ENCODE results near the gene ACSS3. TPM values are rescaled to one million over a fixed set of nuclear protein-coding genes. Genes with fewer than 3 reads are reported as not detected.

ACSS3 gene
- total and polyA plus RNA-seq, 10 of the 15 experiments (the other 5 are each of a cell fraction or from before 2014, with no cell fraction given): 0.06 to 0.31 TPM; not detected in 8

DNA sequence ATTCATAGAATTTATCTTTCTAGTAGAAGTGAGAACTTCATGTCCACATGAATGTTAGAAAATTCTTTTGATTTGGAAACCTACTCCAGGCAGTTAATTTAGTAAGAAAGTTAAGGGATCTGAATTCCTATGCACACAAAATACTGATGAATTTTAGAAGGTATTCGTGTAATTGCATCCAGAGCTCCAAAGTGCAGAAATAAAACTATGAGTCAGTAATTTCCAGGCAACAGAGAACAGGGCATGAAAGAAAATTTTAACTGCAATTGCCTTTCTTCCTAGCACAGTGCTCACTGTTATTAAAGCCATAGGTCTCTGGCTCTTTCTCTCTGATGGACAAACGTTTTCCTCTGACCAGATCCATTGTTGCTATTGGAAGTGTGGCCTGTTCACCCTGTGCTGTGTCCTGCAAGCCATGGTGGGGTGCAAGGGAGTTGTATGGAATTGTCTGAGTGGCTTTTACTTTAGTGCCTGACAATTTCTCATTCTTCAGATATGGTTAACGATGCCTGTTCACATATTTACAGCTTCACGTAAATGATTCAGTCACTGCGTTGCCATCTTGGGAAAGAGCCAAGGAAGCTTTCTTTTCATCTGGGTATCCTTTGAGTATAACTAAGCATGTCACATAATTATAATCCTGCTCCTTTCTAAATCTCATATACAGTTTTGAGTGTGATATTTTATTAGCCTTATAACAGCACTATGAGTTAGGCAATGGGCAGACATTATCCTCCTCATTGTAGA is 145.1 kb downstream of the ACSS3 start:
- H4K20me1 ChIP-seq (ENCODE audit: control insufficient read depth, insufficient read depth): no peaks in the 10 kb centered on the region
- no peaks in the 10 kb centered on the region for H3K36me3 ChIP-seq (ENCODE audit: control insufficient read depth in 2 of 2, insufficient read depth in 2 of 2, low read length in 1 of 2)
- no TSS peak for BruUV-seq (replicated peaks)
- no peak for TF ChIP-seq SUZ12 (IDR thresholded peaks at IDR 0.05; ENCODE audit: unreplicated experiment)
- TF ChIP-seq, protein P1, sequence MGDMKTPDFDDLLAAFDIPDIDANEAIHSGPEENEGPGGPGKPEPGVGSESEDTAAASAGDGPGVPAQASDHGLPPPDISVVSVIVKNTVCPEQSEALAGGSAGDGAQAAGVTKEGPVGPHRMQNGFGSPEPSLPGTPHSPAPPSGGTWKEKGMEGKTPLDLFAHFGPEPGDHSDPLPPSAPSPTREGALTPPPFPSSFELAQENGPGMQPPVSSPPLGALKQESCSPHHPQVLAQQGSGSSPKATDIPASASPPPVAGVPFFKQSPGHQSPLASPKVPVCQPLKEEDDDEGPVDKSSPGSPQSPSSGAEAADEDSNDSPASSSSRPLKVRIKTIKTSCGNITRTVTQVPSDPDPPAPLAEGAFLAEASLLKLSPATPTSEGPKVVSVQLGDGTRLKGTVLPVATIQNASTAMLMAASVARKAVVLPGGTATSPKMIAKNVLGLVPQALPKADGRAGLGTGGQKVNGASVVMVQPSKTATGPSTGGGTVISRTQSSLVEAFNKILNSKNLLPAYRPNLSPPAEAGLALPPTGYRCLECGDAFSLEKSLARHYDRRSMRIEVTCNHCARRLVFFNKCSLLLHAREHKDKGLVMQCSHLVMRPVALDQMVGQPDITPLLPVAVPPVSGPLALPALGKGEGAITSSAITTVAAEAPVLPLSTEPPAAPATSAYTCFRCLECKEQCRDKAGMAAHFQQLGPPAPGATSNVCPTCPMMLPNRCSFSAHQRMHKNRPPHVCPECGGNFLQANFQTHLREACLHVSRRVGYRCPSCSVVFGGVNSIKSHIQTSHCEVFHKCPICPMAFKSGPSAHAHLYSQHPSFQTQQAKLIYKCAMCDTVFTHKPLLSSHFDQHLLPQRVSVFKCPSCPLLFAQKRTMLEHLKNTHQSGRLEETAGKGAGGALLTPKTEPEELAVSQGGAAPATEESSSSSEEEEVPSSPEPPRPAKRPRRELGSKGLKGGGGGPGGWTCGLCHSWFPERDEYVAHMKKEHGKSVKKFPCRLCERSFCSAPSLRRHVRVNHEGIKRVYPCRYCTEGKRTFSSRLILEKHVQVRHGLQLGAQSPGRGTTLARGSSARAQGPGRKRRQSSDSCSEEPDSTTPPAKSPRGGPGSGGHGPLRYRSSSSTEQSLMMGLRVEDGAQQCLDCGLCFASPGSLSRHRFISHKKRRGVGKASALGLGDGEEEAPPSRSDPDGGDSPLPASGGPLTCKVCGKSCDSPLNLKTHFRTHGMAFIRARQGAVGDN (IDR thresholded peaks at IDR 0.05): no peak
- TF ChIP-seq, protein P2, sequence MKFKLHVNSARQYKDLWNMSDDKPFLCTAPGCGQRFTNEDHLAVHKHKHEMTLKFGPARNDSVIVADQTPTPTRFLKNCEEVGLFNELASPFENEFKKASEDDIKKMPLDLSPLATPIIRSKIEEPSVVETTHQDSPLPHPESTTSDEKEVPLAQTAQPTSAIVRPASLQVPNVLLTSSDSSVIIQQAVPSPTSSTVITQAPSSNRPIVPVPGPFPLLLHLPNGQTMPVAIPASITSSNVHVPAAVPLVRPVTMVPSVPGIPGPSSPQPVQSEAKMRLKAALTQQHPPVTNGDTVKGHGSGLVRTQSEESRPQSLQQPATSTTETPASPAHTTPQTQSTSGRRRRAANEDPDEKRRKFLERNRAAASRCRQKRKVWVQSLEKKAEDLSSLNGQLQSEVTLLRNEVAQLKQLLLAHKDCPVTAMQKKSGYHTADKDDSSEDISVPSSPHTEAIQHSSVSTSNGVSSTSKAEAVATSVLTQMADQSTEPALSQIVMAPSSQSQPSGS (IDR thresholded peaks at IDR 0.05; ENCODE audit: low read length): no peak
- TF ChIP-seq, protein P3, sequence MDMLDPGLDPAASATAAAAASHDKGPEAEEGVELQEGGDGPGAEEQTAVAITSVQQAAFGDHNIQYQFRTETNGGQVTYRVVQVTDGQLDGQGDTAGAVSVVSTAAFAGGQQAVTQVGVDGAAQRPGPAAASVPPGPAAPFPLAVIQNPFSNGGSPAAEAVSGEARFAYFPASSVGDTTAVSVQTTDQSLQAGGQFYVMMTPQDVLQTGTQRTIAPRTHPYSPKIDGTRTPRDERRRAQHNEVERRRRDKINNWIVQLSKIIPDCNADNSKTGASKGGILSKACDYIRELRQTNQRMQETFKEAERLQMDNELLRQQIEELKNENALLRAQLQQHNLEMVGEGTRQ (IDR thresholded peaks at IDR 0.05; ENCODE audit: borderline replicate concordance, low read depth, low read length): no peak
- no peak for TF ChIP-seq POLR2A (IDR thresholded peaks at IDR 0.05; ENCODE audit: low read depth, low read length)
- TF ChIP-seq PAX5 (IDR thresholded peaks at IDR 0.05; ENCODE audit: borderline replicate concordance, low read depth, low read length): no peak
- TF ChIP-seq LARP7 (IDR thresholded peaks at IDR 0.05): no peak
- no peak overlapping the region for H2AFZ ChIP-seq (ENCODE audit: control insufficient read depth, low read depth, low read length)
- ChIA-PET POLR2A (no interaction called here), RAD21 (ENCODE audit: unreplicated experiment) (no interaction called here), SMC1A (ENCODE audit: uncharacterized antibody, unreplicated experiment) (no interaction called here), CTCF (no interaction called here)
- H3K4me3 ChIP-seq: no peak overlapping the region
- DNase-seq (ENCODE audit: low read depth, low spot score) (no peak), FAIRE-seq (no peak), ATAC-seq (no peak)
- no peaks in the 10 kb centered on the region for H3K79me2 ChIP-seq (ENCODE audit: control insufficient read depth, insufficient read depth, low read length)
- in situ Hi-C loops (cut with MboI) (no loop called here), intact Hi-C loops (cut with micrococcal nuclease; ENCODE audit: unreplicated experiment) (no loop called here)
- H3K9ac ChIP-seq (ENCODE audit: control insufficient read depth, insufficient read depth, low read length): no peak overlapping the region
- no peaks in the 10 kb centered on the region for H3K9me3 ChIP-seq (replicated peaks; ENCODE audit: control insufficient read depth, insufficient read depth, low read length)
- H3K27me3 ChIP-seq (replicated peaks in 1 of 2; ENCODE audit: control insufficient read depth in 2 of 2, insufficient read depth in 2 of 2, low read length in 1 of 2): no peaks in the 10 kb centered on the region
- WGBS (ENCODE audit: insufficient coverage, insufficient replicate concordance, low lambda C conversion rate, missing lambda C conversion rate): 28% methylated on average over 5 of the region's 5 CpGs
- H3K27ac ChIP-seq (ENCODE audit: control insufficient read depth, insufficient read depth): no peak overlapping the region
- no peaks in the 10 kb centered on the region for H3K4me1 ChIP-seq (ENCODE audit: control insufficient read depth, insufficient read depth, low read length)
- no peak overlapping the region for H3K4me2 ChIP-seq (ENCODE audit: control insufficient read depth, insufficient read depth)
